IMR-90 (cell line): ENCODE results near the gene ERC2. TPM values are rescaled to one million over a fixed set of nuclear protein-coding genes. Genes with fewer than 3 reads are reported as not detected.

Source experiments
- ATAC-seq: fragments of 200-7000 bp; cut with Tn5 transposase; 2 replicates; pipeline ENCODE4 v1.9.1; 2020; ENCODE audit warnings: low read depth, mild to moderate bottlenecking, moderate library complexity
- BruUV-seq: library from RNA; stranded (reverse); fragments of 400-500 nt; replicated peaks from 2 replicates; lab custom pipeline; 2021; lab: Mats Ljungman, UMichigan
- CTCF ChIA-PET: fragments of 300-600 bp; formaldehyde crosslinking; extraction: SDS; loops from one replicate; lab custom pipeline; 2021; ENCODE audit warnings: antibody characterized with exemption; lab: Yijun Ruan, JAX
- POLR2A ChIA-PET: fragments of 300-600 bp; sonication (Branson Sonifier 250); formaldehyde crosslinking; loops from one replicate; lab custom pipeline; 2022; ENCODE audit warnings: antibody characterized with exemption; ENCODE audit not compliant: unreplicated experiment; lab: Charles Lee
- DNase-seq: peaks from one replicate; pipeline ENCODE4 v3.0.0; 2013
- H2AFZ ChIP-seq: replicated peaks from 2 replicates; pipeline ENCODE3; 2013; ENCODE audit warnings: low read length, mild to moderate bottlenecking; ENCODE audit not compliant: poor library complexity
- H2AK5ac ChIP-seq: 2 replicates; pipeline ENCODE4 v1.6.1; 2013; ENCODE audit warnings: low read depth, low read length, inconsistent platforms
- H2AK9ac ChIP-seq: replicated peaks from 2 replicates; pipeline ENCODE3; 2013; ENCODE audit warnings: mild to moderate bottlenecking, low read depth, low read length, moderate library complexity; ENCODE audit not compliant: poor library complexity
- H2BK120ac ChIP-seq: 2 replicates; pipeline ENCODE4 v1.6.1; 2013; ENCODE audit warnings: low read depth, low read length, inconsistent platforms
- H2BK15ac ChIP-seq: 3 replicates; pipeline ENCODE4 v1.6.1; 2013; ENCODE audit warnings: low read depth, low read length, inconsistent platforms
- H2BK20ac ChIP-seq: 2 replicates; pipeline ENCODE4 v1.6.1; 2013; ENCODE audit warnings: low read depth, mild to moderate bottlenecking, inconsistent platforms, low read length, moderate library complexity
- H2BK5ac ChIP-seq: 2 replicates; pipeline ENCODE4 v1.6.1; 2013; ENCODE audit warnings: mild to moderate bottlenecking, low read depth, low read length, inconsistent platforms; ENCODE audit not compliant: poor library complexity, severe bottlenecking
- H3K14ac ChIP-seq: replicated peaks from 2 replicates; pipeline ENCODE4 v1.6.1; 2013; ENCODE audit warnings: low read depth, low read length, inconsistent platforms
- H3K18ac ChIP-seq: 2 replicates; pipeline ENCODE4 v1.6.1; 2013; ENCODE audit warnings: low read depth, low read length, control low read depth
- H3K23ac ChIP-seq: 2 replicates; pipeline ENCODE4 v1.6.1; 2013; ENCODE audit warnings: low read depth, low read length, inconsistent platforms
- H3K27ac ChIP-seq: 2 replicates; pipeline ENCODE4 v1.5.1; 2013; ENCODE audit warnings: mild to moderate bottlenecking, control low read depth, low read length; ENCODE audit not compliant: insufficient read depth
- H3K27me3 ChIP-seq: 2 replicates; pipeline ENCODE4 v1.6.1; 2013; ENCODE audit warnings: low read length; ENCODE audit not compliant: control insufficient read depth, insufficient read depth
- H3K36me3 ChIP-seq: 2 replicates; pipeline ENCODE4 v1.6.1; 2013; ENCODE audit warnings: low read length, mixed read lengths; ENCODE audit not compliant: control insufficient read depth, insufficient read depth
- H3K4ac ChIP-seq: 2 replicates; pipeline ENCODE4 v1.6.1; 2013; ENCODE audit warnings: low read depth, low read length, inconsistent platforms
- H3K4me1 ChIP-seq: 2 replicates; pipeline ENCODE4 v1.6.1; 2013; ENCODE audit warnings: low read length, mixed read lengths; ENCODE audit not compliant: control insufficient read depth, insufficient read depth
- H3K4me2 ChIP-seq: 2 replicates; pipeline ENCODE4 v1.6.1; 2013; ENCODE audit warnings: low read depth, mild to moderate bottlenecking, control low read depth, low read length, moderate library complexity
- H3K4me3 ChIP-seq: 2 replicates; pipeline ENCODE4 v1.5.1; 2013; ENCODE audit warnings: low read depth, mild to moderate bottlenecking, control low read depth, low read length, moderate library complexity; ENCODE audit not compliant: insufficient read depth
- H3K56ac ChIP-seq: 2 replicates; pipeline ENCODE4 v1.6.1; 2013; ENCODE audit warnings: low read length, inconsistent platforms; ENCODE audit not compliant: insufficient read depth; ENCODE audit errors: extremely low read depth
- H3K79me1 ChIP-seq, 2 experiments: 2 replicates each; pipeline ENCODE4 v1.6.1; 2013; ENCODE audit warnings: low read length in 2 of 2, inconsistent platforms in 1 of 2, low read depth in 1 of 2
- H3K9ac ChIP-seq: 2 replicates; pipeline ENCODE4 v1.6.1; 2013; ENCODE audit warnings: low read depth, low read length, control low read depth
- H3K9me1 ChIP-seq: 2 replicates; pipeline ENCODE4 v1.6.1; 2013; ENCODE audit warnings: low read length, inconsistent platforms; ENCODE audit not compliant: insufficient read depth
- H3K9me3 ChIP-seq: 2 replicates; pipeline ENCODE4 v1.6.1; 2013; ENCODE audit warnings: low read length; ENCODE audit not compliant: control insufficient read depth, insufficient read depth
- H4K20me1 ChIP-seq: 2 replicates; pipeline ENCODE4 v1.6.1; 2013; ENCODE audit warnings: low read length, inconsistent platforms; ENCODE audit not compliant: insufficient read depth
- H4K5ac ChIP-seq: 2 replicates; pipeline ENCODE4 v1.6.1; 2013; ENCODE audit warnings: mild to moderate bottlenecking, low read depth, low read length, control low read depth
- H4K8ac ChIP-seq, 2 experiments: 2 replicates each; pipeline ENCODE4 v1.6.1; 2013; ENCODE audit warnings: low read depth in 2 of 2, low read length in 2 of 2, control low read depth in 1 of 2, inconsistent platforms in 1 of 2
- H4K91ac ChIP-seq: 2 replicates; pipeline ENCODE4 v1.6.1; 2013; ENCODE audit warnings: low read depth, low read length, inconsistent platforms; ENCODE audit not compliant: insufficient read depth
- BHLHE40 ChIP-seq: fragments of 150-350 bp; IDR thresholded peaks from 2 replicates; pipeline ENCODE4 v1.6.1; 2016; ENCODE audit warnings: mild to moderate bottlenecking, low read depth, low read length
- CEBPB ChIP-seq: IDR thresholded peaks from 2 replicates; pipeline ENCODE4 v1.6.1; 2012; ENCODE audit warnings: low read depth, low read length, improper control_type of control experiment
- CHD1 ChIP-seq: IDR thresholded peaks from 2 replicates; pipeline ENCODE4 v1.6.1; 2012; ENCODE audit warnings: low read depth, low read length, improper control_type of control experiment
- CTCF ChIP-seq: conservative IDR thresholded peaks from 2 replicates; pipeline ENCODE4 v1.5.1; 2012; ENCODE audit warnings: mild to moderate bottlenecking, low read depth, low read length, improper control_type of control experiment
- ELK1 ChIP-seq: fragments of 150-350 bp; IDR thresholded peaks from 2 replicates; pipeline ENCODE4 v1.6.1; 2016; ENCODE audit warnings: low read depth, mild to moderate bottlenecking, low read length, moderate library complexity, borderline replicate concordance
- FOS ChIP-seq: fragments of 150-350 bp; IDR thresholded peaks from 2 replicates; pipeline ENCODE4 v1.6.1; 2016; ENCODE audit warnings: low read depth, low read length
- MAFK ChIP-seq: IDR thresholded peaks from 2 replicates; pipeline ENCODE4 v1.6.1; 2012; ENCODE audit warnings: low read depth, low read length, improper control_type of control experiment
- MAZ ChIP-seq: IDR thresholded peaks from 2 replicates; pipeline ENCODE4 v1.6.1; 2012; ENCODE audit warnings: low read depth, mild to moderate bottlenecking, low read length, improper control_type of control experiment, moderate library complexity, borderline replicate concordance
- MXI1 ChIP-seq: IDR thresholded peaks from 2 replicates; pipeline ENCODE4 v1.6.1; 2012; ENCODE audit warnings: low read depth, mild to moderate bottlenecking, low read length, moderate library complexity, borderline replicate concordance
- POLR2A ChIP-seq: IDR thresholded peaks from 2 replicates; pipeline ENCODE4 v1.6.1; 2012; ENCODE audit warnings: mild to moderate bottlenecking, low read depth, low read length
- RAD21 ChIP-seq: IDR thresholded peaks from 2 replicates; pipeline ENCODE4 v1.6.1; 2012; ENCODE audit warnings: low read length, improper control_type of control experiment
- RCOR1 ChIP-seq: IDR thresholded peaks from 2 replicates; pipeline ENCODE4 v1.6.1; 2012; ENCODE audit warnings: mild to moderate bottlenecking, low read length, improper control_type of control experiment; ENCODE audit not compliant: insufficient replicate concordance
- RFX5 ChIP-seq: IDR thresholded peaks from 2 replicates; pipeline ENCODE4 v1.8.0; 2012; ENCODE audit warnings: low read depth, mild to moderate bottlenecking, low read length, moderate library complexity
- SMC3 ChIP-seq: fragments of 150-350 bp; IDR thresholded peaks from 2 replicates; pipeline ENCODE4 v1.6.1; 2016; ENCODE audit warnings: low read depth, mild to moderate bottlenecking, antibody characterized with exemption, low read length, moderate library complexity
- USF2 ChIP-seq: fragments of 150-350 bp; IDR thresholded peaks from 2 replicates; pipeline ENCODE4 v1.6.1; 2017; ENCODE audit warnings: mild to moderate bottlenecking, antibody characterized with exemption, low read length, low read depth
- WGBS, 2 experiments: methylation state at CpG; one replicate each; pipeline versions ENCODE4 v1.1.5 to v1.1.7; 2013; ENCODE audit warnings: missing lambda C conversion rate in 2 of 2; ENCODE audit not compliant: insufficient read length in 1 of 2; ENCODE audit errors: extremely low coverage in 2 of 2; 5-methylcytosine and 5-hydroxymethylcytosine counted together
- dilution Hi-C: fragments of 300-500 bp; cut with HindIII; formaldehyde crosslinking; loops from one replicate; pipeline ENCODE4 v1.14.3; 2018; ENCODE audit warnings: low sequenced_read_pairs; ENCODE audit not compliant: unreplicated experiment
- in situ Hi-C: fragments of 300-500 bp; cut with MboI; formaldehyde crosslinking; loops from 3 replicates; pipeline ENCODE4 v1.14.3; 2019; ENCODE audit warnings: low sequenced_read_pairs, inconsistent platforms, mixed read lengths
- intact Hi-C: fragments of 100-400 bp; cut with micrococcal nuclease; formaldehyde crosslinking; loops from 2 replicates; pipeline ENCODE4 v1.10.0; 2022
- polyA plus RNA-seq, 3 experiments: library from polyadenylated mRNA; depleted of rRNA; stranded (reverse); fragments of >200 nt; gene quantifications; 2 replicates each; pipeline ENCODE4 v1.2.3, GENCODE V29; 2012; ENCODE audit warnings: low replicate concordance in 1 of 3
- total RNA-seq: library from RNA; depleted of rRNA; stranded (reverse); fragments of >200 nt; gene quantifications from 2 replicates; pipeline ENCODE4 v1.2.3, GENCODE V29; 2012

ERC2 gene
- total and polyA plus RNA-seq, 2 of the 4 experiments (the other 2 are of a cell fraction), result 0.17 to 0.18 TPM

GRCh38 chr3:55804170-55805095 lies 663.8 kb downstream of the ERC2 start:
- Histone ChIP-seq H2AK5ac (no peak overlapping the region), H3K4me1 (no peaks in the 10 kb centered on the region), H4K8ac (no peak overlapping the region), H2BK20ac (no peak overlapping the region), H3K9me1 (no peaks in the 10 kb centered on the region), H3K4me3 (no peak overlapping the region), H3K18ac (no peak overlapping the region), H3K56ac (no peak overlapping the region), H3K14ac (no peak overlapping the region), H3K9me3 (no peaks in the 10 kb centered on the region), H2BK120ac (no peak overlapping the region), H2AK9ac (no peak overlapping the region), H3K9ac (no peak overlapping the region), H2BK15ac (no peak overlapping the region), H3K27ac (no peak overlapping the region), H4K20me1 (no peaks in the 10 kb centered on the region), H2BK5ac (no peak overlapping the region), H4K5ac (no peak overlapping the region), H4K91ac (no peak overlapping the region), H3K23ac (no peak overlapping the region), H3K27me3 (no peaks in the 10 kb centered on the region), H3K4me2 (no peak overlapping the region), H2AFZ (no peak overlapping the region), H3K79me1 (no peaks in the 10 kb centered on the region), H3K4ac (no peak overlapping the region), H3K36me3 (no peaks in the 10 kb centered on the region)
- no TSS peak for BruUV-seq
- ChIA-PET CTCF (interaction anchor here (1.0 kb wide), 1 partner anchor 9 kb away, joined by 3 read pairs; no protein-coding TSS in a partner anchor), POLR2A (no interaction called here)
- no CpG with 5 or more reads among the region's 7 CpGs for WGBS, 2 experiments
- DNase-seq, result no peak
- intact Hi-C loops (no loop called here), dilution Hi-C loops (no loop called here), in situ Hi-C loops (no loop called here)
- no peak for ATAC-seq
- TF ChIP-seq CTCF, result no peak
- no peak for TF ChIP-seq CHD1
- no peak for TF ChIP-seq MXI1
- TF ChIP-seq POLR2A, result no peak
- TF ChIP-seq MAZ, result no peak
- no peak for TF ChIP-seq FOS
- no peak for TF ChIP-seq RFX5
- no peak for TF ChIP-seq BHLHE40
- no peak for TF ChIP-seq RCOR1
- TF ChIP-seq USF2, result no peak
- TF ChIP-seq MAFK, result no peak
- TF ChIP-seq RAD21, result no peak
- no peak for TF ChIP-seq ELK1
- no peak for TF ChIP-seq SMC3
- TF ChIP-seq CEBPB, result no peak
